GM12872 (cell line): ENCODE measurements around the gene GPR21.

Experiments used
- TF ChIP-seq, protein P1 (sequence below): IDR thresholded peaks from 3 replicates; pipeline ENCODE4 v1.5.1; 2011; ENCODE audit warnings: low read depth, mild to moderate bottlenecking, low read length, moderate library complexity; ENCODE audit not compliant: insufficient read depth

GPR21 gene

DNA sequence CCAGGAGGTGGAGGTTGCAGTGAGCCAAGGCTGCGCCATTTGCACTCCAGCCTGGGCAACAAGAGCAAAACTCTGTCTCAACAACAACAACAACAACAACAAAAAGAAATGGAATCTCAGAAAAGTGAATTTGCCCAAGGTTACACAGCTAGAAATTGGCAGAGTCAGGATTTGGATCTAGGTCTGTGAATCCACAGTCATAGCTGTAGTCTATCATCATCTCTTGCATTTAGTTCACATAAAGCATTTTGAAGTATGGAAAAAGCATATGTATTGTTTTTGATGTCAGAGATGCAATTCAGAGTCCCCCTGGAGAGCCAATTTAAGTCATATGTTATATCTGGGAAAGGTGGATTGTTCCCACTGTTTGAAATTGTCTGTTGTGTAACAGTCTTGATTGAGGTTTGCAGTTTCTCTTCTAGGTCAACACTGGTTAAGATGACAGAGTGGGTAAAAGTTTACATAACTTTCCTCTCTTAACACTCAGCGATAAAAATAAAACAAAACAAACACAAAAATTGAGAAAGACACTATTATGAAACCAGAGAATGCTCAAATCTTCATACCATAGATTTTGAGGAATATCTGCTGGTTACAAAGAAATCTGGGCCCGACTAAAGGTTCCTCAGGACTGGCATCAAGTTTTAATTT, 21.5 kb upstream of the GPR21 start:
- TF ChIP-seq, protein P1, sequence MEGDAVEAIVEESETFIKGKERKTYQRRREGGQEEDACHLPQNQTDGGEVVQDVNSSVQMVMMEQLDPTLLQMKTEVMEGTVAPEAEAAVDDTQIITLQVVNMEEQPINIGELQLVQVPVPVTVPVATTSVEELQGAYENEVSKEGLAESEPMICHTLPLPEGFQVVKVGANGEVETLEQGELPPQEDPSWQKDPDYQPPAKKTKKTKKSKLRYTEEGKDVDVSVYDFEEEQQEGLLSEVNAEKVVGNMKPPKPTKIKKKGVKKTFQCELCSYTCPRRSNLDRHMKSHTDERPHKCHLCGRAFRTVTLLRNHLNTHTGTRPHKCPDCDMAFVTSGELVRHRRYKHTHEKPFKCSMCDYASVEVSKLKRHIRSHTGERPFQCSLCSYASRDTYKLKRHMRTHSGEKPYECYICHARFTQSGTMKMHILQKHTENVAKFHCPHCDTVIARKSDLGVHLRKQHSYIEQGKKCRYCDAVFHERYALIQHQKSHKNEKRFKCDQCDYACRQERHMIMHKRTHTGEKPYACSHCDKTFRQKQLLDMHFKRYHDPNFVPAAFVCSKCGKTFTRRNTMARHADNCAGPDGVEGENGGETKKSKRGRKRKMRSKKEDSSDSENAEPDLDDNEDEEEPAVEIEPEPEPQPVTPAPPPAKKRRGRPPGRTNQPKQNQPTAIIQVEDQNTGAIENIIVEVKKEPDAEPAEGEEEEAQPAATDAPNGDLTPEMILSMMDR, result no peak

DNA sequence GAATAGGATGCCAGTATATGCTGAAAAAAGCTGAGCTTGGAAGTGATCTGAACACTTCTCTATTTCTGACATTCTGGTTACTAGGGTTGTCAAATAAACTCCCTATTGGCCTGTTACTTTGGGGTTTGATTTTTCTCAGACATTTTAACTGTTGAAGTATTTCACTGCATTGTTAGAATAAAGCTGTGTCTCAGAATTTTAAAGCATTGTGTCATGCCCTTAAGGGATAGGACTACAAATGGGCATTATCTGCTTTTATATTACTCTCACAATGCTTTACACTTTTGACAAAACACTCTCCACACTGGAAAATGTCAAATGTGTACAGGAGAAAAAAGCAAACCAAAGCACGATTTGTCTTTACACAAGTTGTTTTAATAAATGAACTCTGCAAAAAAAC, 16.8 kb upstream of the GPR21 start:
- TF ChIP-seq, protein P1, result no peak

DNA sequence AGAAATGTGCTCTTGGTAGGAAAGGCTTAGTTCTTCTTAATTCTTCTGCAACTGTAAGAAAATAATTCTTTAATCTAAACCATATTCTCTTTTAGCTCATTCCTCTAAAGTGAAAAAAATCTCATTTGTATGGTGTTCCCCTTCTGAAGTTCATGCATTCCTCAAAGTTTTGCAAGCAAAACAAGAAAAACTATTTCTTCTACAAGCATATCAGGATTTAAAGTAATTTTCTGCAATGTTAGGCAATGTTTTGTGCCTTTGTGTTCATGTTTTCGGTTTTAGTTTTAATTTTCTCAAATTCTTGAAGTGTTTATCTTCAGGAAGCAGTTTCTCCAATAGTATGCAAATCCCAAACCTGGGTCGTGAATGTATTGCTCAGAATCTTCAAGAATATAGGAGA, 12.7 kb upstream of the GPR21 start:
- TF ChIP-seq, protein P1, result no peak

DNA sequence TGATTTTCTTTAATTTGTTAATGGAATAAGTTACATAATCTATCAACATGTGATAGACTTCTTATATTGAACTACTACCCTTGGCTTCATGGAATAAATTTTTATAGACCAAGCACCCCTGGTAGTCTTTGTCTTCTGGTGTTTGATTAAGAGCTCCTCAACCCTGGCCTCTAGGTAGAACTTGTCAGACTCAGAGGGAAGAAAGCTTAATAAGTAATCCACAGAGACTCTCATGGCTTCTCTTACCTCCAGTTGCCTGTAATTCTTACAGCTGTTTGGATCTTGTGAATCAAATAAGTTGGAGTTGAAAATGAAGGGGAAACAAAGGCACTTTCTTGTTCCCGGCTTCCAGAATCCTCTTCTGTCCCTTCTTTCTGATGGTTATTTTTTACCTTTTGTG, 7.0 kb upstream of the GPR21 start:
- TF ChIP-seq, protein P1, result no peak

DNA sequence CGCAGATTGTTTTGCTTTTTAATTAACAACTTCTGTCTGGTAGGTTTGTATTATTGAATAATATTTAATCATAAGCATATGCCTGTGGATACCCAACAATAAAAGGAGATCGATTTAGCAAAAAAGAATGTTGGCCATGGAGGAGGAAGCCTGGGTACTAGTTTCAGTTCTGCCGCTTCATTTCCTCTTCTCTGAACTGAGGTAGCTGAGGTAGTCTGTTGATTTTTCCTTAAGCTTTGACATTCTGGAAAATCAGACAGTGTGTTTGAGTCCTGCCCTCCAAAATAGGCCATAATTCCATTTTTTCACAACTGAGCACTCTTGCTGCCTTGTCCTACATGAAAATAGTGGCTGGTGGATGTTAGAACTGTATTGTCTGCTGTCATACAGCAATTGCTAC, 6.0 kb upstream of the GPR21 start:
- TF ChIP-seq, protein P1, result no peak

DNA sequence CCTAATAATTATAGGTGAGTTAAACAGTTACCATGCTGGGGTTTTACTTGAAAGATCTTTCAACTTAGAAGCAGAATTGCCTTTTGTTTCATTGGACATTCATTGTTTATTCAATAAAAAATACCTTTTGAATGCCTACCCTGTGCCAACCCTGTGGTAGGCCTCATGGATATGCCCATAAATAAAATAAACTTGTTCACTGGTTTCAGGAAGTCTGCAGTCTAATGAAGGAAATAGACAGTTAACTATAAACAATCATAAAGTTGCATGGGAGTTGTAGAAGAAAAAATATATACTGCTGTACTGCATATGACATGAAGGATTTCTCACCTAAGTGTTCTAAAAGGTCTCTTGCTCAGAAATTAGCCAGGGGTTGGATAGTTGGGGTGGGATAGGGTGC, 5.3 kb upstream of the GPR21 start:
- TF ChIP-seq, protein P1, result no peak

DNA sequence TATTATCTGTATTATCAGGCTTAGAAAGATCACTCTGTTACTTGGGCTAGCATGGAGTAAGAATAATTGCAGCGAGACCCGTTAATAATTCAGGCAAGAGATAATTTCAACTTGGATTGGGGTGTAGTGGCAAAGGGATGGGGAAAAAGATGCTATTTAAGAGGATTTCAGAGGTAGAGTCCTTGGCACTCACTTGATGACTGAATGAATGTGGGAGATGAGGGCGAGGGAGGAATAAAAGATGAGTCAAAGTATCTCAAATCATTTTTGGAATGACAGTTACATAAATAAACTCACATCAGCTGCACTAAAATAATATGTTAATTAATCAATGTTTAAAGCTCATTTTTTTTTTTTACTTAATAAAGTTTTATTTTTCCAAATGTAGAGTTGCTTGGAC, 4.5 kb upstream of the GPR21 start:
- TF ChIP-seq, protein P1, result no peak

DNA sequence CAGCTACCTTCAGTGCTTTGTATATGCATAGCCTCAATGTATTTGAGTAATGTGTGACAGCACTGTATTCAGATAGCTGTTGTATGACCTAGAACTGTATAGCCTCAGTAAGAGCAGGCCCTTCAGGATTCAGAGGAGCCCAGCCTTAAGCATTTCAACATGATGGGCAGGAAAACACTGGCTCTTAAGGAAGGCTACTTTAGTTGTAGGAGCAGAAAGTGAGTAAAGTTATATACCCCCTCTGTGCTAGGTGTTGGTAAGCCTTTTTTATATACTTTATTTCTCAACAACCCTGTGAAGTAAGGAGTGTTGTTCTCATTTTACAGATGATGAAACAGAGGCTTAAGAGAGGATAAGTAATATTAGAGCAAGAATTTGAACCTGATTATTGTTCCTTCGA, 1.5 kb upstream of the GPR21 start:
- TF ChIP-seq, protein P1, result no peak
